Neural progenitor cell (in vitro differentiated cells): ENCODE results near the gene FAM98C. TPM values are rescaled to one million over a fixed set of nuclear protein-coding genes. Genes with fewer than 3 reads are reported as not detected.

ENCODE experiments used
- DNase-seq: peaks from one replicate; pipeline ENCODE4 v3.0.0-alpha.2; 2016; ENCODE audit warnings: low spot score
- H2AFZ ChIP-seq: fragments of 200-600 bp; sonication (generic); replicated peaks from 2 replicates; pipeline ENCODE4 v1.6.1; 2016; ENCODE audit warnings: antibody characterized with exemption
- H3F3A ChIP-seq: fragments of 200-600 bp; sonication (generic); 2 replicates; pipeline ENCODE4 v1.6.1; 2016; ENCODE audit warnings: antibody characterized with exemption, low read depth
- H3K27ac ChIP-seq: fragments of 200-600 bp; sonication (generic); 2 replicates; pipeline ENCODE4 v1.5.1; 2016; ENCODE audit warnings: mild to moderate bottlenecking
- H3K27me3 ChIP-seq: fragments of 200-600 bp; sonication (generic); 2 replicates; pipeline ENCODE4 v1.6.1; 2016; ENCODE audit warnings: mild to moderate bottlenecking, moderate library complexity
- H3K36me3 ChIP-seq: fragments of 200-600 bp; sonication (generic); 2 replicates; pipeline ENCODE4 v1.5.1; 2016
- H3K4me1 ChIP-seq: fragments of 200-600 bp; sonication (generic); 2 replicates; pipeline ENCODE4 v1.6.1; 2016; ENCODE audit warnings: mixed run types
- H3K4me2 ChIP-seq: fragments of 200-600 bp; sonication (generic); 2 replicates; pipeline ENCODE4 v1.6.1; 2016
- H3K4me3 ChIP-seq: fragments of 200-600 bp; sonication (generic); 2 replicates; pipeline ENCODE4 v1.5.1; 2016
- H3K79me2 ChIP-seq: fragments of 200-600 bp; sonication (generic); 2 replicates; pipeline ENCODE4 v1.6.1; 2016; ENCODE audit warnings: low read depth
- H3K9ac ChIP-seq: fragments of 200-600 bp; sonication (generic); 2 replicates; pipeline ENCODE4 v1.6.1; 2016
- H3K9me3 ChIP-seq: fragments of 200-600 bp; sonication (generic); 2 replicates; pipeline ENCODE4 v1.5.1; 2016; ENCODE audit warnings: low read depth
- H4K20me1 ChIP-seq: fragments of 200-600 bp; sonication (generic); 2 replicates; pipeline ENCODE4 v1.6.1; 2016; ENCODE audit warnings: low read depth
- H3K27ac Mint-ChIP-seq: 3 replicates; pipeline ENCODE4 v1.8.0; 2021; ENCODE audit warnings: mixed read lengths
- H3K27me3 Mint-ChIP-seq: 2 replicates; pipeline ENCODE4 v1.8.0; 2022; ENCODE audit warnings: low read depth, mild to moderate bottlenecking, inconsistent platforms, moderate library complexity, mixed read lengths; ENCODE audit not compliant: insufficient read depth
- H3K36me3 Mint-ChIP-seq: 3 replicates; pipeline ENCODE4 v1.8.0; 2021; ENCODE audit warnings: mixed read lengths
- H3K4me1 Mint-ChIP-seq: 3 replicates; pipeline ENCODE4 v1.8.0; 2021; ENCODE audit warnings: mixed read lengths
- H3K4me3 Mint-ChIP-seq: 3 replicates; pipeline ENCODE4 v1.8.0; 2021; ENCODE audit warnings: mild to moderate bottlenecking, moderate library complexity, mixed read lengths
- H3K9me3 Mint-ChIP-seq: 3 replicates; pipeline ENCODE4 v1.8.0; 2020; ENCODE audit warnings: mixed read lengths
- CTCF ChIP-seq: fragments of 200-600 bp; sonication (generic); IDR thresholded peaks from 2 replicates; pipeline ENCODE4 v1.5.1; 2017; ENCODE audit warnings: antibody characterized with exemption, mild to moderate bottlenecking
- EZH2 ChIP-seq: fragments of 200-600 bp; sonication (generic); IDR thresholded peaks from 2 replicates; pipeline ENCODE4 v1.6.1; 2017; ENCODE audit warnings: antibody characterized with exemption, mild to moderate bottlenecking, moderate library complexity
- EZH2phosphoT487 ChIP-seq: fragments of 200-600 bp; sonication (generic); IDR thresholded peaks from 2 replicates; pipeline ENCODE4 v1.6.1; 2017; ENCODE audit warnings: antibody characterized with exemption
- total RNA-seq: library from RNA; depleted of rRNA; stranded (reverse); fragments of >200 nt; gene quantifications from 2 replicates; pipeline ENCODE4 v1.2.3, GENCODE V29; 2015; ENCODE audit warnings: low replicate concordance

The FAM98C gene
- total RNA-seq, 1 donor from 2014 or later, result 3.5 TPM

- Histone ChIP-seq H3K79me2 (no peaks in the 10 kb centered on the region), H3K36me3 (no peaks in the 10 kb centered on the region), H3K9ac (no peak overlapping the region), H3K27me3 (peaks cover 24% of the 10 kb centered on the region), H4K20me1 (no peaks in the 10 kb centered on the region), H2AFZ (no peak overlapping the region), H3K4me3 (no peak overlapping the region), H3K4me1 (no peaks in the 10 kb centered on the region), H3F3A (peaks cover 6% of the 10 kb centered on the region), H3K27ac (no peak overlapping the region), H3K4me2 (peak overlapping the region; percentile 80), H3K9me3 (no peaks in the 10 kb centered on the region)
- H3K9me3 Mint-ChIP-seq, result no peaks in the 10 kb centered on the region
- peak overlapping the region; percentile 86 for H3K4me3 Mint-ChIP-seq
- TF ChIP-seq EZH2phosphoT487 (no peak), CTCF (no peak), EZH2 (no peak)
- DNase-seq, result no peak
- peak overlapping the region; percentile 6 for H3K27ac Mint-ChIP-seq
- no peaks in the 10 kb centered on the region for H3K36me3 Mint-ChIP-seq
- H3K27me3 Mint-ChIP-seq, result peaks cover 26% of the 10 kb centered on the region
- H3K4me1 Mint-ChIP-seq, result peaks cover 11% of the 10 kb centered on the region
These were observed 14.3 kb downstream of the FAM98C start for GRCh38 chr19:38417146-38417543.

- Histone ChIP-seq H3K4me1 (no peaks in the 10 kb centered on the region), H3K27me3 (peaks cover 24% of the 10 kb centered on the region), H3K36me3 (no peaks in the 10 kb centered on the region), H3K4me3 (peak overlapping the region; percentile 53), H3K79me2 (no peaks in the 10 kb centered on the region), H3K9me3 (no peaks in the 10 kb centered on the region), H3K4me2 (peak overlapping the region; percentile 80), H3K27ac (no peak overlapping the region), H2AFZ (peak overlapping the region; percentile 70), H3K9ac (no peak overlapping the region), H3F3A (peaks cover 6% of the 10 kb centered on the region), H4K20me1 (no peaks in the 10 kb centered on the region)
- peaks cover 11% of the 10 kb centered on the region for H3K4me1 Mint-ChIP-seq
- no peaks in the 10 kb centered on the region for H3K9me3 Mint-ChIP-seq
- peaks cover 26% of the 10 kb centered on the region for H3K27me3 Mint-ChIP-seq
- peak overlapping the region; percentile 6 for H3K27ac Mint-ChIP-seq
- H3K36me3 Mint-ChIP-seq, result no peaks in the 10 kb centered on the region
- peak; percentile 84 for DNase-seq
- H3K4me3 Mint-ChIP-seq, result peak overlapping the region; percentile 86
- TF ChIP-seq CTCF (peak; percentile 21), EZH2phosphoT487 (no peak)
These were observed 14.9 kb downstream of the FAM98C start for GRCh38 chr19:38417544-38418506.

GRCh38 chr19:38420935-38421334 lies 18.0 kb downstream of the FAM98C start:
- H3K27ac ChIP-seq, result no peak overlapping the region
- H3K4me1 ChIP-seq, result peaks cover 5% of the 10 kb centered on the region
- no peak overlapping the region for H3K4me2 ChIP-seq
- H3K36me3 Mint-ChIP-seq, result no peaks in the 10 kb centered on the region
- peaks cover 6% of the 10 kb centered on the region for H3F3A ChIP-seq
- no peak overlapping the region for H3K9ac ChIP-seq
- H3K9me3 Mint-ChIP-seq, result no peaks in the 10 kb centered on the region
- peaks cover 13% of the 10 kb centered on the region for H3K4me1 Mint-ChIP-seq
- TF ChIP-seq EZH2phosphoT487 (no peak), CTCF (no peak), EZH2 (no peak)
- no peaks in the 10 kb centered on the region for H3K79me2 ChIP-seq
- H4K20me1 ChIP-seq, result no peaks in the 10 kb centered on the region
- H3K27ac Mint-ChIP-seq, result no peak overlapping the region
- no peak for DNase-seq
- no peaks in the 10 kb centered on the region for H3K36me3 ChIP-seq
- H3K27me3 ChIP-seq, result peaks cover 24% of the 10 kb centered on the region
- no peaks in the 10 kb centered on the region for H3K9me3 ChIP-seq
- no peak overlapping the region for H3K4me3 Mint-ChIP-seq
- no peak overlapping the region for H3K4me3 ChIP-seq
- H2AFZ ChIP-seq, result no peak overlapping the region
- H3K27me3 Mint-ChIP-seq, result peaks cover 22% of the 10 kb centered on the region
